CD4-positive, alpha-beta T cell treated with Interleukin-21 for 1 hour (primary cell): ENCODE data around the gene SMPD4.
"Not testable (repeated sequence)": the region's sequence is repeated elsewhere in the genome, so short reads cannot be mapped to it uniquely, and the experiment has no call there.

Experiments
- DNase-seq: peaks from one replicate; pipeline ENCODE4 v3.0.0-alpha.2; 2020

SMPD4 gene

GRCh38 chr2:130155956-130156623 lies 25.3 kb downstream of the SMPD4 start:
- peak; percentile 14 for DNase-seq

- no peak for DNase-seq
Measured at GRCh38 chr2:130154773-130155765, 26.3 kb downstream of the SMPD4 start.

GRCh38 chr2:130154423-130154770 lies 27.0 kb downstream of the SMPD4 start:
- not testable (repeated sequence) for DNase-seq

GRCh38 chr2:130153721-130154422 lies 27.5 kb downstream of the SMPD4 start:
- not testable (repeated sequence) for DNase-seq

GRCh38 chr2:130152816-130153595 lies 28.4 kb downstream of the SMPD4 start:
- no peak for DNase-seq

- DNase-seq: not testable (repeated sequence)
Measured at GRCh38 chr2:130152136-130152815, 29.1 kb downstream of the SMPD4 start.

GRCh38 chr2:130151145-130151512 lies 30.3 kb downstream of the SMPD4 start:
- DNase-seq: not testable (repeated sequence)

- DNase-seq: no peak
Measured at GRCh38 chr2:130150181-130151144, 30.9 kb downstream of the SMPD4 start.

GRCh38 chr2:130148515-130148914 lies 32.9 kb downstream of the SMPD4 start:
- not testable (repeated sequence) for DNase-seq

GRCh38 chr2:130145006-130145414 lies 36.4 kb downstream of the SMPD4 start, which contains the start of gene CCDC74B:
TSS of gene CCDC74B (minus strand) at chr2:130145112. CDS start at chr2:130144996, 116 bp downstream.
- DNase-seq: peak; percentile 64

- not testable (repeated sequence) for DNase-seq
Measured at GRCh38 chr2:130143266-130144039, 37.9 kb downstream of the SMPD4 start.

GRCh38 chr2:130142396-130143265 lies 38.8 kb downstream of the SMPD4 start:
- DNase-seq: not testable (repeated sequence)

GRCh38 chr2:130141645-130142370 lies 39.6 kb downstream of the SMPD4 start:
- DNase-seq: not testable (repeated sequence)

GRCh38 chr2:130141002-130141401 lies 40.4 kb downstream of the SMPD4 start:
- not testable (repeated sequence) for DNase-seq

GRCh38 chr2:130140516-130140915 lies 40.9 kb downstream of the SMPD4 start:
- not testable (repeated sequence) for DNase-seq

GRCh38 chr2:130139331-130140280 lies 41.8 kb downstream of the SMPD4 start:
- DNase-seq: not testable (repeated sequence)

- not testable (repeated sequence) for DNase-seq
Measured at GRCh38 chr2:130138841-130139251, 42.6 kb downstream of the SMPD4 start.
